T-helper 17 cell (primary cell): ENCODE measurements around the gene CRTC1. TPM values are rescaled to one million over a fixed set of nuclear protein-coding genes. Genes with fewer than 3 reads are reported as not detected.

Experiments
- ATAC-seq: fragments of 150-1000 bp; cut with Tn5 transposase; 2 replicates; pipeline ENCODE4 v1.10.0; 2021; ENCODE audit warnings: mild to moderate bottlenecking, moderate library complexity
- DNase-seq, 3 donors: peaks; one replicate each; pipeline versions ENCODE4 v3.0.0 to v3.0.0-alpha.2; 2020 to 2021
- H3K9me3 ChIP-seq: one replicate; pipeline ENCODE4 v1.7.0; 2013; ENCODE audit warnings: low read length, mild to moderate bottlenecking; ENCODE audit not compliant: control insufficient read depth, poor library complexity, severe bottlenecking
- H3K27ac Mint-ChIP-seq: one replicate; pipeline ENCODE4 v1.8.0; 2022; ENCODE audit warnings: mild to moderate bottlenecking, moderate library complexity, mixed read lengths
- H3K27me3 Mint-ChIP-seq: one replicate; pipeline ENCODE4 v1.8.0; 2022; ENCODE audit warnings: mixed read lengths
- H3K36me3 Mint-ChIP-seq: one replicate; pipeline ENCODE4 v1.8.0; 2022; ENCODE audit warnings: low read depth, mixed read lengths
- H3K4me1 Mint-ChIP-seq: one replicate; pipeline ENCODE4 v1.8.0; 2022; ENCODE audit warnings: mild to moderate bottlenecking, mixed read lengths
- H3K4me3 Mint-ChIP-seq: one replicate; pipeline ENCODE4 v1.8.0; 2022; ENCODE audit warnings: mild to moderate bottlenecking, moderate library complexity, mixed read lengths
- total RNA-seq, 4 donors: library from RNA in 2 of 4; stranded (reverse) in 2 of 4; gene quantifications; one replicate each; pipeline ENCODE4 v1.2.3 and lab custom pipeline; 2022 to 2026

CRTC1 gene
- total RNA-seq, 2 donors from 2014 or later: 14.4 to 15.3 TPM

- no peaks in the 10 kb centered on the region for H3K9me3 ChIP-seq
- Mint-ChIP-seq H3K4me1 (peaks cover 11% of the 10 kb centered on the region), H3K27me3 (peaks cover 58% of the 10 kb centered on the region), H3K4me3 (no peak overlapping the region), H3K27ac (no peak overlapping the region), H3K36me3 (peaks cover 9% of the 10 kb centered on the region)
- ATAC-seq: no peak
- no peak for DNase-seq
These were observed 111.2 kb downstream of the CRTC1 start for GRCh38 chr19:18794692-18795091.

GRCh38 chr19:18795540-18795939 is 112.1 kb downstream of the CRTC1 start:
- no peak overlapping the region for H3K4me3 Mint-ChIP-seq
- DNase-seq (no peak), ATAC-seq (no peak)
- peaks cover 50% of the 10 kb centered on the region for H3K27me3 Mint-ChIP-seq
- no peak overlapping the region for H3K27ac Mint-ChIP-seq
- peaks cover 5% of the 10 kb centered on the region for H3K4me1 Mint-ChIP-seq
- H3K36me3 Mint-ChIP-seq: peaks cover 5% of the 10 kb centered on the region
- H3K9me3 ChIP-seq: no peaks in the 10 kb centered on the region

DNA sequence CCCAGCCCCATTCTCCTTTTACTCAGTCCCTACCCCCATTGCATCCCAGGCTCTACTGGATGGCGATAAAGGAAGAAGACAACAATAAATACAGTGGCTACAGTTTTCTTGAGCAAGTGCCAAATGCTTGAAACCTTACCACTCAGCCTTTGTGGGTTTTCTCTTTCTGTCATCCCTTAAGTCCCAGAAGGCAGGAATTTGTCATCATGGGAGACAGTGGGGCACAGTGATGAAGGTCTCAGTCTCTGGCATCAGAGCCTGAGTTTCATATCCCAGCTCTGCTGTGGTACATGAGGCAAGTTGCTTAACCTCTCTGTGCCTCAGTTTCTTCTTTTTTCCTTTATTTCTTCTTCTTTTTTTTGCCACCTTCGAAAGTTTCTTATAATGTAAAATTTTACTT is 112.8 kb downstream of the CRTC1 start:
- DNase-seq (no peak), ATAC-seq (no peak)
- no peak overlapping the region for H3K27ac Mint-ChIP-seq
- peaks cover 48% of the 10 kb centered on the region for H3K27me3 Mint-ChIP-seq
- H3K36me3 Mint-ChIP-seq: peaks cover 4% of the 10 kb centered on the region
- H3K9me3 ChIP-seq: no peaks in the 10 kb centered on the region
- H3K4me1 Mint-ChIP-seq: no peaks in the 10 kb centered on the region
- H3K4me3 Mint-ChIP-seq: no peak overlapping the region

GRCh38 chr19:18798384-18799352 is 115.2 kb downstream of the CRTC1 start:
- peaks cover 43% of the 10 kb centered on the region for H3K27me3 Mint-ChIP-seq
- peaks cover 6% of the 10 kb centered on the region for H3K36me3 Mint-ChIP-seq
- DNase-seq (no peak), ATAC-seq (no peak)
- H3K9me3 ChIP-seq: no peaks in the 10 kb centered on the region
- no peak overlapping the region for H3K4me3 Mint-ChIP-seq
- no peak overlapping the region for H3K27ac Mint-ChIP-seq
- no peaks in the 10 kb centered on the region for H3K4me1 Mint-ChIP-seq

DNA sequence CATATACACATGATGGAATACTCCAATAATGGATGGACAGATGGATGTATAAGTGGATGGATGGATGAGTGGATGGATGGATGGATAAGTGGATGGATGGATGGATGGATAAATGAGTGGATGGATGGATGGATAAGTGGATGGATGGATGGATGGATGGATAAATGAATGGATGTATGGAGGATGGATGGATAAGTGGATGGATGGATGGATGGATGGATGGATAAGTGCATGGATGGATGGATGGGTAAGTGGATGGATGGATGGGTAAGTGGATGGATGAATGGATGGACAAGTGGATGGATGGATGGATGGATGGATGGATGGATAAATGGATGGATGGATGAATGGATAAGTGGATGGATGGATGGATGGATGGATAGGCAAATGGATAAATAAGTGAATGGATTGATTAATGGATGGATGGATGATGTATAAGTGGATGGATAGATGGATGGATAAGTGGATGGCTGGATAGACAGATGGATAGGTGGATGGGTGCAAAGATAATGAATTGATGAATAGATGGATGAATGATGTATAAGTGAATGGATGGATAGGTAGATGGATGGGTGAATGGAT is 116.0 kb downstream of the CRTC1 start:
- peaks cover 42% of the 10 kb centered on the region for H3K27me3 Mint-ChIP-seq
- H3K4me3 Mint-ChIP-seq: no peak overlapping the region
- ATAC-seq (no peak), DNase-seq (no peak)
- H3K4me1 Mint-ChIP-seq: no peaks in the 10 kb centered on the region
- no peak overlapping the region for H3K27ac Mint-ChIP-seq
- H3K9me3 ChIP-seq: no peaks in the 10 kb centered on the region
- peaks cover 8% of the 10 kb centered on the region for H3K36me3 Mint-ChIP-seq

DNA sequence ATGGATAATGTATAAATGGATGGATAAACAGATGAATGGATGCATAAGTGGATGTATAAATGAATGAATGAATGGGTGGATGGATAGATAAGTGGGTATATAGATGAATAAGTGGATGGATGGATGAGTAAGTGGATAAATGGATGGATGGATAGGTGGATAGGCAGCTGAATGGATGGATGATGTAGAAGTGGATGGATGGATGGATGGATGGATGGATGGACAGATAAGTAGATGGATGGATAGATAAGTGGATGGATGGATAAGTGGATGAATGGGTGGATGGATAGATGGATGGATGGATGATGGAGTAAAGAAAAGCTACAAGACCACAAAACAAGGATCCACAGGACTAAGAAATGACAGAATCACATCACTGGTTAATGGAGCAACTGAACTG is 116.6 kb downstream of the CRTC1 start:
- H3K9me3 ChIP-seq: no peaks in the 10 kb centered on the region
- ATAC-seq (no peak), DNase-seq (no peak)
- H3K36me3 Mint-ChIP-seq: peaks cover 8% of the 10 kb centered on the region
- no peak overlapping the region for H3K4me3 Mint-ChIP-seq
- H3K27ac Mint-ChIP-seq: no peak overlapping the region
- peaks cover 37% of the 10 kb centered on the region for H3K27me3 Mint-ChIP-seq
- no peaks in the 10 kb centered on the region for H3K4me1 Mint-ChIP-seq

- DNase-seq (no peak), ATAC-seq (no peak)
- Mint-ChIP-seq H3K4me3 (no peak overlapping the region), H3K4me1 (no peaks in the 10 kb centered on the region), H3K27me3 (peaks cover 37% of the 10 kb centered on the region), H3K36me3 (peaks cover 8% of the 10 kb centered on the region), H3K27ac (no peak overlapping the region)
- no peaks in the 10 kb centered on the region for H3K9me3 ChIP-seq
These were observed 117.2 kb downstream of the CRTC1 start for GRCh38 chr19:18800636-18801035.

DNA sequence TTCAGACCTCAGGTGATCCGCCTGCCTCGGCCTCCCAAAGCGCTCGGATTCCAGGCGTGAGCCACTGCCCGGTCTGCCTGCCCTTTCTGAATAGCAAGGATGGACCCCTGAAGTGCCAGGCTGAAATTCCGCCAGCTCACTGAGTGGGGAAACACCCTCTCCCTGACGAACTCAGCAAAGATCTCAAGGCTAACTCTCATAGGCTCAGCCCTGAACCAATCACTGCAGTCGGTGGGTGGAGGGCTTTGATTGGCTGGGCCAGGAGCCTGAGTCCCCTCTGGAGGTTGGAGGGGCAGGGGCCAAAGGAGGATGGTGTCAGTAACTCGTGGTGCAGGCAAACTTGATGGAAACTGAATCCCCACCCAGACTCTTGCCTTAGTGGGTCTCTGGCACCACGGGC is 118.9 kb downstream of the CRTC1 start:
- H3K4me3 Mint-ChIP-seq: no peak overlapping the region
- peaks cover 6% of the 10 kb centered on the region for H3K36me3 Mint-ChIP-seq

GRCh38 chr19:18803550-18804138 is 120.2 kb downstream of the CRTC1 start:
- Mint-ChIP-seq H3K27ac (no peak overlapping the region), H3K36me3 (peaks cover 6% of the 10 kb centered on the region), H3K4me3 (no peak overlapping the region), H3K27me3 (peaks cover 15% of the 10 kb centered on the region), H3K4me1 (no peaks in the 10 kb centered on the region)
- DNase-seq: no peak
- no peaks in the 10 kb centered on the region for H3K9me3 ChIP-seq
- no peak for ATAC-seq

More for the DNA sequence above, 118.9 kb downstream of the CRTC1 start:
- ATAC-seq: no peak
- no peaks in the 10 kb centered on the region for H3K9me3 ChIP-seq
- peaks cover 25% of the 10 kb centered on the region for H3K27me3 Mint-ChIP-seq
- H3K27ac Mint-ChIP-seq: no peak overlapping the region
- no peak for DNase-seq
- no peaks in the 10 kb centered on the region for H3K4me1 Mint-ChIP-seq

GRCh38 chr19:18804139-18804601 is 120.7 kb downstream of the CRTC1 start:
- DNase-seq: no peak
- no peaks in the 10 kb centered on the region for H3K9me3 ChIP-seq
- H3K27me3 Mint-ChIP-seq: peaks cover 20% of the 10 kb centered on the region
- ATAC-seq: no peak
- no peaks in the 10 kb centered on the region for H3K4me1 Mint-ChIP-seq
- H3K27ac Mint-ChIP-seq: no peak overlapping the region
- peaks cover 6% of the 10 kb centered on the region for H3K36me3 Mint-ChIP-seq
- no peak overlapping the region for H3K4me3 Mint-ChIP-seq

GRCh38 chr19:18804643-18805042 is 121.2 kb downstream of the CRTC1 start:
- no peak overlapping the region for H3K27ac Mint-ChIP-seq
- H3K4me1 Mint-ChIP-seq: peaks cover 3% of the 10 kb centered on the region
- H3K9me3 ChIP-seq: no peaks in the 10 kb centered on the region
- DNase-seq (no peak), ATAC-seq (no peak)
- H3K4me3 Mint-ChIP-seq: no peak overlapping the region
- peaks cover 24% of the 10 kb centered on the region for H3K27me3 Mint-ChIP-seq
- H3K36me3 Mint-ChIP-seq: peaks cover 6% of the 10 kb centered on the region

DNA sequence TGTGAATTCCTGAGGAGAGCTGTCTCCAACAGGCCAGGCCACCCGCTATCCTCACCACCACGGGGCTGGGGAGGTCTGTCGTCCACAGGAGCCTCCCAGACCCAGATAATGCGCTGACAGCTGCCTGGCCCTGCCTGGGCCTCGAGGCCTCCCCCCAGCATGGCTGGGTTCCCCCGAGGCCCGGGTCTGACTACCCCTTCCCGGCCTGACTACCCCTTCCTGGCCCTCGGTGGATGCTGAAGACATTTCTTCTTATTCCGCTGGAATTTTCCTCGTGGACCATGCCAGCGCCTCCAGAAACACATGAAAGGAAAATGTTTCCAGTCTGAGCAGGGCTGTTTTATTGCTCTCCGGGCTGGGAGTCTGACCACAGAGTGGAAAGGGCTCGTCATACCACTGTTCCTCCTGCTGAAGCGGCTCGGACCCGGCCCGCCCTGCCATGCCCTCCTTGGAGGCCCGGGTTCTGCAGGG is 124.4 kb downstream of the CRTC1 start:
- Mint-ChIP-seq H3K27me3 (peaks cover 26% of the 10 kb centered on the region), H3K36me3 (peaks cover 6% of the 10 kb centered on the region), H3K4me3 (no peak overlapping the region), H3K4me1 (peaks cover 3% of the 10 kb centered on the region), H3K27ac (no peak overlapping the region)
- no peak for ATAC-seq
- no peaks in the 10 kb centered on the region for H3K9me3 ChIP-seq
- no peak for DNase-seq

GRCh38 chr19:18809149-18809868 is 125.8 kb downstream of the CRTC1 start:
- H3K27ac Mint-ChIP-seq: no peak overlapping the region
- peaks cover 3% of the 10 kb centered on the region for H3K4me1 Mint-ChIP-seq
- no peak for DNase-seq
- no peaks in the 10 kb centered on the region for H3K9me3 ChIP-seq
- H3K4me3 Mint-ChIP-seq: peak overlapping the region; percentile 71
- H3K27me3 Mint-ChIP-seq: peaks cover 22% of the 10 kb centered on the region
- ATAC-seq: no peak
- no peaks in the 10 kb centered on the region for H3K36me3 Mint-ChIP-seq
